SK-N-SH treated with all-trans-retinoic acid at 6 μM for 48 hours (cell line): ENCODE measurements around the gene PIH1D1.

Experiments used
- GLIS3 ChIP-seq: fragments of 250-450 bp; sonication (Bioruptor Pico); IDR thresholded peaks from 2 replicates; pipeline ENCODE4 v1.5.0; 2020; ENCODE audit warnings: mild to moderate bottlenecking, moderate library complexity
- OSR1 ChIP-seq: fragments of 250-450 bp; sonication (Bioruptor Pico); IDR thresholded peaks from 2 replicates; pipeline ENCODE4 v1.8.0; 2022; ENCODE audit warnings: moderate library complexity, mild to moderate bottlenecking, inconsistent platforms
- ZFP3 ChIP-seq: fragments of 250-450 bp; sonication (Bioruptor Pico); IDR thresholded peaks from 2 replicates; pipeline ENCODE4 v1.5.0; 2020; ENCODE audit warnings: mild to moderate bottlenecking, moderate library complexity

GRCh38 chr19:49491804-49492572, 40.4 kb upstream of the PIH1D1 start:
- TF ChIP-seq GLIS3 (CRISPR knock-in tag) (no peak), OSR1 (CRISPR knock-in tag) (no peak), ZFP3 (CRISPR knock-in tag) (no peak)
